NCI-H82 (cell line): ENCODE results near the gene CD300LF.
A peak's percentile ranks its signal among the peaks of the same experiment; 100 is the strongest.

Experiments
- DNase-seq: peaks from one replicate; lab custom pipeline; 2025; lab: John Stamatoyannopoulos, UW

Gene CD300LF

GRCh38 chr17:74686761-74687160 is 26.0 kb downstream of the CD300LF start:
- no peak for DNase-seq

- DNase-seq = peak; percentile 85
Measured at GRCh38 chr17:74682471-74683190, 30.1 kb downstream of the CD300LF start.

- DNase-seq = peak; percentile 53
Measured at GRCh38 chr17:74682028-74682427, 30.7 kb downstream of the CD300LF start.

GRCh38 chr17:74680941-74681340 is 31.8 kb downstream of the CD300LF start:
- DNase-seq = no peak

GRCh38 chr17:74680213-74680612 is 32.5 kb downstream of the CD300LF start:
- DNase-seq = no peak

GRCh38 chr17:74679374-74679773 is 33.3 kb downstream of the CD300LF start:
- DNase-seq = no peak

- peak; percentile 93 for DNase-seq
Measured at GRCh38 chr17:74678541-74678940, 34.2 kb downstream of the CD300LF start.

- peak; percentile 97 for DNase-seq
Measured at GRCh38 chr17:74677558-74678466, 34.9 kb downstream of the CD300LF start.

- peak; percentile 63 for DNase-seq
Measured at GRCh38 chr17:74671031-74671771, 41.5 kb downstream of the CD300LF start.

- no peak for DNase-seq
Measured at GRCh38 chr17:74670329-74670728, 42.4 kb downstream of the CD300LF start.

GRCh38 chr17:74663561-74663960 is 49.2 kb downstream of the CD300LF start:
- DNase-seq = no peak

GRCh38 chr17:74659889-74660288 is 52.8 kb downstream of the CD300LF start:
- no peak for DNase-seq

- DNase-seq = no peak
Measured at GRCh38 chr17:74658620-74659019, 54.1 kb downstream of the CD300LF start.

GRCh38 chr17:74654742-74655141 is 58.0 kb downstream of the CD300LF start:
- no peak for DNase-seq

GRCh38 chr17:74652020-74652419 is 60.7 kb downstream of the CD300LF start:
- DNase-seq = no peak

- DNase-seq = no peak
Measured at GRCh38 chr17:74649909-74650308, 62.8 kb downstream of the CD300LF start.

GRCh38 chr17:74647871-74648672 is 64.7 kb downstream of the CD300LF start:
- DNase-seq = no peak

- peak; percentile 64 for DNase-seq
Measured at GRCh38 chr17:74646231-74646630, 66.5 kb downstream of the CD300LF start.

- DNase-seq = no peak
Measured at GRCh38 chr17:74645010-74645409, 67.7 kb downstream of the CD300LF start.

GRCh38 chr17:74644419-74644818 is 68.3 kb downstream of the CD300LF start:
- no peak for DNase-seq
